Measurements from ENCODE around the gene CAMK1.

- TF ChIP-seq, protein P1, sequence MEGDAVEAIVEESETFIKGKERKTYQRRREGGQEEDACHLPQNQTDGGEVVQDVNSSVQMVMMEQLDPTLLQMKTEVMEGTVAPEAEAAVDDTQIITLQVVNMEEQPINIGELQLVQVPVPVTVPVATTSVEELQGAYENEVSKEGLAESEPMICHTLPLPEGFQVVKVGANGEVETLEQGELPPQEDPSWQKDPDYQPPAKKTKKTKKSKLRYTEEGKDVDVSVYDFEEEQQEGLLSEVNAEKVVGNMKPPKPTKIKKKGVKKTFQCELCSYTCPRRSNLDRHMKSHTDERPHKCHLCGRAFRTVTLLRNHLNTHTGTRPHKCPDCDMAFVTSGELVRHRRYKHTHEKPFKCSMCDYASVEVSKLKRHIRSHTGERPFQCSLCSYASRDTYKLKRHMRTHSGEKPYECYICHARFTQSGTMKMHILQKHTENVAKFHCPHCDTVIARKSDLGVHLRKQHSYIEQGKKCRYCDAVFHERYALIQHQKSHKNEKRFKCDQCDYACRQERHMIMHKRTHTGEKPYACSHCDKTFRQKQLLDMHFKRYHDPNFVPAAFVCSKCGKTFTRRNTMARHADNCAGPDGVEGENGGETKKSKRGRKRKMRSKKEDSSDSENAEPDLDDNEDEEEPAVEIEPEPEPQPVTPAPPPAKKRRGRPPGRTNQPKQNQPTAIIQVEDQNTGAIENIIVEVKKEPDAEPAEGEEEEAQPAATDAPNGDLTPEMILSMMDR (IDR thresholded peaks at IDR 0.05; ENCODE audit: insufficient read depth, low read length), result no peak
- TF ChIP-seq GABPA (IDR thresholded peaks at IDR 0.05; ENCODE audit: low read depth) (no peak), POLR2AphosphoS5 (IDR thresholded peaks at IDR 0.05; ENCODE audit: low read depth) (no peak; the same call in 1 of the 2 replicates), REST (IDR thresholded peaks at IDR 0.05; ENCODE audit: insufficient replicate concordance, low read depth) (no peak)
Measured at GRCh38 chr3:9776896-9777693, 7.3 kb upstream of the CAMK1 start.
